Left kidney (tissue), 2 donors: ENCODE results near the gene FAM83G. TPM values are rescaled to one million over a fixed set of nuclear protein-coding genes. Genes with fewer than 3 reads are reported as not detected.
"Not testable (repeated sequence)": the region's sequence is repeated elsewhere in the genome, so short reads cannot be mapped to it uniquely, and the experiment has no call there.

ENCODE experiments used
- DNase-seq: peaks from one replicate; pipeline ENCODE4 v3.0.0-alpha.2; 2013
- polyA plus RNA-seq: library from polyadenylated mRNA; unstranded; fragments of 120-200 nt; gene quantifications from one replicate; pipeline ENCODE4 v1.2.1, GENCODE V29; 2013; ENCODE audit not compliant: insufficient read length

Gene FAM83G
- polyA plus RNA-seq, 1 donor: 6.3 TPM

GRCh38 chr17:18954321-18954720 is 50.2 kb downstream of the FAM83G start:
- no peak for DNase-seq

GRCh38 chr17:18953231-18953728 is 51.3 kb downstream of the FAM83G start:
- DNase-seq: no peak

DNA sequence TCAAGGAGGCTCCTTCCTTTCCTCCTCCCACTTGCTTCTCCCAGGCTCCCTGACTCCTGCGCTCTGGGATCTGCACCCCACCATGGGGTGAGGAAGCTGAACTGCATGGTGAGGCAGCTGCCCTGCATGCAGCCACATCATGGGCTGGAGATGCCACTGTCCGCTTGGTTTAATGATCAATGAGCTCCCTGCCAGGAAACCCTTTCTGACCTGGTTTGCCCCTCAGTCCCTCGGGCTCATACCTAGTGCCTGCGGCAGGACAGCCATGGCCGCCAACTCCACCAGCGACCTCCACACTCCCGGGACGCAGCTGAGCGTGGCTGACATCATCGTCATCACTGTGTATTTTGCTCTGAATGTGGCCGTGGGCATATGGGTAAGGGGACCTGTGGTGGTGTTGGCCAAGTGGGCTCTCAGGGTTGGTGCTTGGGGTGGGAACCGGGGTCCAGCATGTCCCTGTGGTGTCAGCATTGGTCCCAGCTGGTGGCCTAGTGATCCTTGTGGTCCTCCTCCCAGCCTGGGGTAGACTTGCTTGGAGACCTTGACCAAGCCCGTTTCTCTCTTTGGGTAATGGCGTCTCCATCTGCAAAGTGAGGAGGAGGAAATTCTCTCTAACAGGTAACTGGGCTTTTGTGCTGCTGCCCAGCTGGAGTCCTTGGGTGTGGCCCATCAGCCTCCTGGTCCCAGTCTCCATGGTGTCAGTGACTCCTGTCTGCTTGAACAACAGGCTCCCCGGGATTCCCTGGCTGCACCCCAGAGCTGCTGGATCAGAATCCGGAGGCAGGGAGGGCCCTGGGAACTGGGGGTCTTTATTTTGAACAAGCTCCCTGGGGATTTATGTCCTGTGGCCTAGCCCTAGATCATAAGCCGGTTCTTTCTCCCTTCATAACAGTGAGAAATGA is 52.4 kb downstream of the FAM83G start, which contains the start of gene SLC5A10:
TSS of gene SLC5A10 (plus strand) at position 225 of the 902 bp plus-strand sequence. CDS start at position 266, 41 bp downstream.
- no peak for DNase-seq

GRCh38 chr17:18950944-18951905 is 53.3 kb downstream of the FAM83G start:
- DNase-seq: peak; percentile 46

GRCh38 chr17:18950346-18950745 is 54.2 kb downstream of the FAM83G start:
- DNase-seq: no peak

DNA sequence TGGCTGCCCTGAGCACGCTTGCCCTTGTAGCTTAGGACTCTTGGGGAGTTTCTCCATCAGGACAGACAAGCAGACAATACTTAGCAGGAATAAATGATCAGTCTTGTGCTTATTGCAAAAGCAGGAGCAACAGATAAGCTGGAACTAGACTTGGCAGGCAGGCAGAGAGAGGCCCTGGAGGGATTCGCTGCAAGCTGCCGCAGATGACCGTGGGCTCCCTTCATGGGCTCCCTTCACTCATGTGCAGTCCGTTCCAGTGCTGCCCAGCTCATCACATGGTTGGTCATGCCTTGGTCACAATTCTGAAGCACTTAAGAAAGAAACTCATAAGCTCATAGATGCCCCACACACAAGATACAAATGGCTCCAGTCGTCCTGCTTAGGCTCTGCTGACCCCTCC is 55.0 kb downstream of the FAM83G start:
- no peak for DNase-seq

GRCh38 chr17:18948476-18949006 is 56.0 kb downstream of the FAM83G start:
- no peak for DNase-seq

GRCh38 chr17:18947866-18948265 is 56.7 kb downstream of the FAM83G start:
- DNase-seq: no peak

GRCh38 chr17:18946536-18946935 is 58.0 kb downstream of the FAM83G start:
- DNase-seq: no peak

DNA sequence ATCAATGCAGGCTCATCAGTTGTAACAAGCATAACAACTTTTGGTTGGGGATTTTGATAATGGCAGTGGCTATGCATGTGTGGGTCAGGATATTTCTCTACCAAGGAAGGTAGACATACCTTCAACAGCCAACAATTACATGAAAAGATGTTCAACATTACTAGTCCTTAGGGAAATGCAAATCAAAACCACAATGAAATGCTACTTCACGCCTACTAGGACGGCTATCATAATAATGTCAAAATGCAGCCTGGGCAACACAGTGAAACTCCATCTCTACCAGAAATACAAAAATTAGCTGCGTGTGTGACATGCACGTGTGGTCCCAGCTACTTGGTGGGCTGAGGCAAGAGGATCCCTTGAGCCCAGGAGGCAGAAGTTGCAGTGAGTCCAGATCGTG is 59.9 kb downstream of the FAM83G start:
- DNase-seq: no peak

DNA sequence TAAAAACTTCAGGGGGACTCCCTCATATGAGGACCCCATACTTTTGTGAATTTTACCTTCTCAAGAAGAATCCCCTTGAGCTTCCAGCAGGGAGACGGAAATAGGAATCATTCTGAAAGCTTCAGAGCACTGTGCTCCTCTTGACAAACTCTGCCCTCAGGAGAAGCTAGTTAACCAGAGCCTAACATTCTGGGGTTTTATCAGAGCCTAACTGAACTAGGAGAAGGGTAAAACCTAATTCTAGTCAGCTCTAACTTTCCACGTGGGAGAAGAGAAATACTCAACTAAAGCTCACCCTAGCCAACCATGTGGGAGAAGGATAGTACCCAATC is 65.9 kb downstream of the FAM83G start:
- DNase-seq: no peak

DNA sequence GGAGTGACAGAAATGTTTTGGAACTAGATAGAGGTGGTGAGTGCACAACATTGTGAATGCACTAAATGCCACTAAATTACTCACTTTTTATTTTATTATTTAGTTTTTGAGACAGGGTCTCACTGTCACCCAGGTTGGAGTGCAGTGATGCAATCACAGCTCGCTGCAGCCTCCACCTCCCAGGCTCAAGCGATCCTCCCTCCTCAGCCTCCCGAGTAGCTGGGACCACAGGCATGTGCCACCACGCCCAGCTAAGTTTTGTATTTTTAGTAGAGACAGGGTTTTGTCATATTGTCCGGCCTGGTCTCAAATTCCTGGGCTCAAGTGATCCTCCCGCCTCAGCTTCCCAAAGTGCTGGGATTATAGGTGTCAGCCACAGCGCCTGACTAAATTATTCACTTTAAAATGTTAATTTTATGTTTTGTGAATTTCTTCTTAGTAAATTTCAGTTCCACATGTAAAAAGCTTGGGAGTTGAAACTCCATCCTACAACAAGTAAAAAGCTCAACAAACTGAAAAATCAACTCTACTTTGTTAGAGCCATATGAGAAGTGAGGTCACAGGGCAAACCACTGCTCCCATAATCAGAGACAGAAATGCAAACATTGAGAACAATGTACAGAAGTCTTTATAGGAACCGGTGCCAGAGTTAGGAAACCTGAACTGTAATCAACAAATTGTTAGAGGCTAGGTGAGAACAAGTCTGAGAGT is 66.4 kb downstream of the FAM83G start:
- DNase-seq: no peak

DNA sequence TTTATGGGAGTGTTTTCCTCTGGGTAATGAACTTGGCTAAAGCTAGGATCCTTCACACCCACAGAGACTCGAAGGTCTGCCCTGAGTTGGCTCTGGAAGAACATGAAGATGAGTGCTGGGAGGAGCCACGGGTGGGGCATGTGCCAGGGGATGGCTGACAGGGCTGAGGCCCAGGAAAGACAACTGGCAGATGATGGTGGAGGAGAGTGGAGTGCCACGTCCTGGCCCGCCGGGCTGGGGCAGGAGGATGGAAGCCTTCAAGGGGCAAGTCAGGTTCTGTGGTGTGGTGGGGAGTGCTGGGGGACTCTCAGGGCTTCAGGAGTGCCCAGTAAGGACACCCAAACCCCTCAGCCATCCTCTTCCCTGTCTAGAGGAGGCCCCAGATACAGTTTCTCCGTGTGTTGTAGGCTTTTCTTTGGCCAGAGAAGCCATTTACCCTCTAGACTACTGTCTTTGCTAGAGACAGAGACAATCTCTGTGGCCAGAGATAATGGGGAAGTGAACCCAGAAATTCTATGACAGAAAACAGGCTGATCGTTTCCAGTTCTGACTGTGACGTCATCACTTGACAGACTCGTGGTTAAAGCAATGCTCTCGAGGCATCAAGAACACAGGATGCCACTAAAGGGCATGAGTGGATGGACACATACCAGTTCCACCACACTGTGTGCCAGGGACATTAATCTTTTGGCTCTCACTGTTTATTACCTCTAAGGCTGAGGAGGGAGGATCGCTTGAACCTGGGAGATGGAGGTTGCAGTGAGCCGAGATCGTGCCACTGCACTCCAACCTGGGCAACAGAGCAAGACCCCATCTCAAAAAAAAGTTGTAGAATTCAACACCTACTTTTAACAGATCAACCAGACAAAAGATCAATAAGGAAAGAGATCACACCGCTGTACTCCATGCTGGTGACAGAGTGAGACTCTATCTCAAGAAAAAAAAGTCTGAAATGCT is 71.2 kb downstream of the FAM83G start:
- no peak for DNase-seq

DNA sequence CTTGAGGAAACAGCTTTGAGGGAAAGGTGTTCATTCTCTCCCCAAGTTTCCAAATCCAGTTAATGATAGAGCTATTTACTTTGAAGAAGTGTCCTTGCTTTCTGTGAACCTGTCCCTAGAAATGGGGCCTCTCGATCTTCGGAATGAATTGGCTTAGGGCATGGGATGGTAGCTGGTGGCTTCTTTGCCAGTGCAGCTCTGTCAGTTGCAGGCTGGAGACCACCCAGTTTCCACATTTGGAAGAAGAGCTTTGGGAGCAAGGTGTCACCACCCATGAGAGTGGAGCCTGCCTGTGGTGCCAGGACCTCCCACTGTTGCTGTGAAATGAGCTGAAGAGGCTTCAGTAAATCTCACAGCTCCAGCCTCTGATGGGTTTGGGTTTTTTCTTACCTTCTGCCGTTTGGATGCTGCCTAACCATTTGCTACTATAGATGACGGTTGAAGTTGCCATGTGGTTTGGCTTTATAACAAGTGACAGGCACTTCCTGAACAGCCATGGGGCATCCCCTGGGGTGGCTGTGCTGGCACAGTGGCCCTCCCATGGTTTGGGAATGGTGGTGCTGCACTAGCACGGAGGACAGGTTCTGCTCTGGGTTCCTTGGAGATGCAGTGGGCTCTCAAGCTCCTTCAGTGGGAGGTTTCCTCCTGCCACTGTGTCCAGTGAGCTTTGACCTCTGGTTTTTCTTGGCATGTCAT is 72.1 kb downstream of the FAM83G start:
- no peak for DNase-seq

- DNase-seq: no peak
These were observed 75.9 kb downstream of the FAM83G start for GRCh38 chr17:18928628-18929125.

DNA sequence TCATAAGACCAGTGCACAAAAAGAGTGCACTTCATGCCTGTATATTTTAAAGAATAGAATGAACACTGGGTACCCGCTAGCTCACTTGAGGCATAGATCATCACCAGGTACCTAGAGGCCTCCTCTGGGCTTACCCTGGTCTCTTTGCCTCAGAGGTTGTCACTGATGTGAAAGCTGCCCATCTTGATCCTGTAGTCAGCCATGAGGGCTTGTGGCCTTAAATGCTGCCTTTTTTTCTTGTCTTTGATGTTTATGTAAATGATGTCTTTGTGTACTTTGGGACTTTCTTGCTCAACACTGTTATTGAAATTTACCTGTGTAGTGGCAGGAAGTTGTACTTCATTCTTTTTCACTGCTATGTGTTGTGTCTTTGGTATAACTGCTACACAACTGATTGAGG is 79.4 kb downstream of the FAM83G start:
- DNase-seq: no peak

- not testable (repeated sequence) for DNase-seq
These were observed 82.0 kb downstream of the FAM83G start for GRCh38 chr17:18922596-18922995.

- DNase-seq: no peak
These were observed 82.6 kb downstream of the FAM83G start for GRCh38 chr17:18921912-18922451.

DNA sequence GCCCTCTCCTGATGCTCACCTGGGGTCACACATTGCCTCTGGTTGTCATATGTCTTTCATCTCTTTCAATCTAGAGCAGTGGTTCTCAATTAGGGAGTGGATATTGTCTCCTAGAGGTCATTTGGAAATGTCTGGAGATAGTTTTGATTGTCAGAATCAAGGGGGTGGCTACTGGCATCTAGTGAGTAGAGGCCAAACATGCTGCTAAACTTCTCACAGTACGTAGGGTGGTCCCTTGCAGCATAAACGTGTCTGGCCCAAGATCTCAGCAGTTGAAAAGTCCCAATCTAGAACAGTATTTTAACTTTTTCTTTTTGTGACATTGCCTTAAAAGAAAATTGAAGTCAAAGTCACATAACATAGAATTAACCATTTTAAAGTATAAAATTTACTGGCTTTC is 83.1 kb downstream of the FAM83G start:
- DNase-seq: no peak
